ENCODE measurements around the gene ZNF385B. TPM values are rescaled to one million over a fixed set of nuclear protein-coding genes. Genes with fewer than 3 reads are reported as not detected.

Gene ZNF385B
- total and polyA plus RNA-seq, 4 donors, result 3.0 to 7.2 (median 3.9) TPM

GRCh38 chr2:179745635-179746256 is 115.7 kb downstream of the ZNF385B start:
- H3K36me3 ChIP-seq (ENCODE audit: control insufficient read depth in 4 of 4, insufficient read depth in 3 of 4, low read depth in 1 of 4, low read length in 3 of 4), result no peaks in the 10 kb centered on the region
- 75% methylated on average over 5 of the region's 5 CpGs for WGBS
- H3K27me3 ChIP-seq (ENCODE audit: control insufficient read depth in 4 of 4, insufficient read depth in 4 of 4, low read length in 3 of 4), result no peaks in the 10 kb centered on the region
- no peak for TF ChIP-seq TAF1 (conservative IDR thresholded peaks at IDR 0.05)
- TF ChIP-seq JUND (IDR thresholded peaks at IDR 0.05), result no peak
- no peak for TF ChIP-seq HNF4A (conservative IDR thresholded peaks at IDR 0.05)
- TF ChIP-seq RXRA (IDR thresholded peaks at IDR 0.05), result no peak
- TF ChIP-seq FOXA1 (IDR thresholded peaks at IDR 0.05), result no peak
- TF ChIP-seq NR2F2 (IDR thresholded peaks at IDR 0.05), result no peak
- TF ChIP-seq HNF4G (IDR thresholded peaks at IDR 0.05), result no peak
- TF ChIP-seq FOXA2 (IDR thresholded peaks at IDR 0.05), result no peak
- no peak for TF ChIP-seq EGR1 (IDR thresholded peaks at IDR 0.05; ENCODE audit: low read depth in 2 of 2)
- TF ChIP-seq GABPA (IDR thresholded peaks at IDR 0.05 in 1 of 2, conservative IDR thresholded peaks at IDR 0.05 in 1 of 2), result no peak
- TF ChIP-seq, protein P1, sequence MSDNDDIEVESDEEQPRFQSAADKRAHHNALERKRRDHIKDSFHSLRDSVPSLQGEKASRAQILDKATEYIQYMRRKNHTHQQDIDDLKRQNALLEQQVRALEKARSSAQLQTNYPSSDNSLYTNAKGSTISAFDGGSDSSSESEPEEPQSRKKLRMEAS (IDR thresholded peaks at IDR 0.05), result no peak
- H3K9me3 ChIP-seq (ENCODE audit: control insufficient read depth in 4 of 4, low read length in 3 of 4), result no peaks in the 10 kb centered on the region
- H3K4me1 ChIP-seq (ENCODE audit: control insufficient read depth in 4 of 4, insufficient read depth in 4 of 4, low read length in 3 of 4), result no peaks in the 10 kb centered on the region
- no peak for DNase-seq (ENCODE audit: low spot score)
- H3K4me3 ChIP-seq (ENCODE audit: low read depth in 1 of 3, low read length in 3 of 3), result no peak overlapping the region
- H3K27ac ChIP-seq (ENCODE audit: low read depth in 1 of 2, low read length in 2 of 2), result no peak overlapping the region
- no peak overlapping the region for H3K9ac ChIP-seq (ENCODE audit: low read depth in 1 of 2, low read length in 2 of 2)

DNA sequence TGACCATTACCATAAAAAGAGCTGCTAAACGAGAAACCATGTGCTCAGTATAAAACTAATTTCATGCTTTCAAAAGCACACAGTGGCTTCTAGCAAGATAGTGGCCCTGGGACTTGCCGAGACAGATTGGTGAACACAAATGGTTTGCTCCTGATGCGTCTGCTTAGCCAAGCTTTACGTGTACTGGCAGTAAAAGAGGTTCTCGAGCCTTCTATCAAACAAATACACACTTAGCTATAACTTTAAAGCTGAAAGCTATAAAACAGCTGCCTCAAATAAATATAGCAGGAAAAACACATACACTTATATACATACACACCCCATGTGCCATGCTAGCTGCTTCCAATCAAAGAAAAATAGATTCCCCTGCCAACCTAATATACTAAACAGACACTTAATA is 117.0 kb downstream of the ZNF385B start:
- no peak for TF ChIP-seq NR2F2 (IDR thresholded peaks at IDR 0.05)
- no peak for TF ChIP-seq ATF3 (IDR thresholded peaks at IDR 0.05)
- TF ChIP-seq TAF1 (conservative IDR thresholded peaks at IDR 0.05), result no peak
- no peak for TF ChIP-seq EGR1 (IDR thresholded peaks at IDR 0.05; ENCODE audit: low read depth in 2 of 2)
- TF ChIP-seq FOXA2 (IDR thresholded peaks at IDR 0.05), result no peak
- no peak for TF ChIP-seq HNF4G (IDR thresholded peaks at IDR 0.05)
- TF ChIP-seq FOXA1 (IDR thresholded peaks at IDR 0.05), result no peak
- TF ChIP-seq GABPA (IDR thresholded peaks at IDR 0.05 in 1 of 2, conservative IDR thresholded peaks at IDR 0.05 in 1 of 2), result no peak
- TF ChIP-seq, protein P2, sequence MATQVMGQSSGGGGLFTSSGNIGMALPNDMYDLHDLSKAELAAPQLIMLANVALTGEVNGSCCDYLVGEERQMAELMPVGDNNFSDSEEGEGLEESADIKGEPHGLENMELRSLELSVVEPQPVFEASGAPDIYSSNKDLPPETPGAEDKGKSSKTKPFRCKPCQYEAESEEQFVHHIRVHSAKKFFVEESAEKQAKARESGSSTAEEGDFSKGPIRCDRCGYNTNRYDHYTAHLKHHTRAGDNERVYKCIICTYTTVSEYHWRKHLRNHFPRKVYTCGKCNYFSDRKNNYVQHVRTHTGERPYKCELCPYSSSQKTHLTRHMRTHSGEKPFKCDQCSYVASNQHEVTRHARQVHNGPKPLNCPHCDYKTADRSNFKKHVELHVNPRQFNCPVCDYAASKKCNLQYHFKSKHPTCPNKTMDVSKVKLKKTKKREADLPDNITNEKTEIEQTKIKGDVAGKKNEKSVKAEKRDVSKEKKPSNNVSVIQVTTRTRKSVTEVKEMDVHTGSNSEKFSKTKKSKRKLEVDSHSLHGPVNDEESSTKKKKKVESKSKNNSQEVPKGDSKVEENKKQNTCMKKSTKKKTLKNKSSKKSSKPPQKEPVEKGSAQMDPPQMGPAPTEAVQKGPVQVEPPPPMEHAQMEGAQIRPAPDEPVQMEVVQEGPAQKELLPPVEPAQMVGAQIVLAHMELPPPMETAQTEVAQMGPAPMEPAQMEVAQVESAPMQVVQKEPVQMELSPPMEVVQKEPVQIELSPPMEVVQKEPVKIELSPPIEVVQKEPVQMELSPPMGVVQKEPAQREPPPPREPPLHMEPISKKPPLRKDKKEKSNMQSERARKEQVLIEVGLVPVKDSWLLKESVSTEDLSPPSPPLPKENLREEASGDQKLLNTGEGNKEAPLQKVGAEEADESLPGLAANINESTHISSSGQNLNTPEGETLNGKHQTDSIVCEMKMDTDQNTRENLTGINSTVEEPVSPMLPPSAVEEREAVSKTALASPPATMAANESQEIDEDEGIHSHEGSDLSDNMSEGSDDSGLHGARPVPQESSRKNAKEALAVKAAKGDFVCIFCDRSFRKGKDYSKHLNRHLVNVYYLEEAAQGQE (IDR thresholded peaks at IDR 0.05), result no peak
- no peak for TF ChIP-seq CTCF (IDR thresholded peaks at IDR 0.05; ENCODE audit: low read depth, low read length, missing input control)
- TF ChIP-seq RAD21 (IDR thresholded peaks at IDR 0.05), result no peak
- TF ChIP-seq RXRA (IDR thresholded peaks at IDR 0.05), result no peak
- TF ChIP-seq, protein P1 (IDR thresholded peaks at IDR 0.05), result no peak
- no peak for TF ChIP-seq ZBTB33 (IDR thresholded peaks at IDR 0.05)
- TF ChIP-seq HNF4A (conservative IDR thresholded peaks at IDR 0.05), result no peak
- no peak for TF ChIP-seq JUND (IDR thresholded peaks at IDR 0.05)
- no peak for TF ChIP-seq YY1 (IDR thresholded peaks at IDR 0.05)
- no peak for TF ChIP-seq SP1 (IDR thresholded peaks at IDR 0.05)
- Histone ChIP-seq H3K4me3 (ENCODE audit: low read depth in 1 of 3, low read length in 3 of 3) (no peak overlapping the region), H3K4me1 (ENCODE audit: control insufficient read depth in 4 of 4, insufficient read depth in 4 of 4, low read length in 3 of 4) (no peaks in the 10 kb centered on the region), H3K36me3 (ENCODE audit: control insufficient read depth in 4 of 4, insufficient read depth in 3 of 4, low read depth in 1 of 4, low read length in 3 of 4) (no peaks in the 10 kb centered on the region), H3K9ac (ENCODE audit: low read depth in 1 of 2, low read length in 2 of 2) (no peak overlapping the region), H3K9me3 (ENCODE audit: control insufficient read depth in 4 of 4, low read length in 3 of 4) (no peaks in the 10 kb centered on the region), H3K27ac (ENCODE audit: low read depth in 1 of 2, low read length in 2 of 2) (no peak overlapping the region), H3K27me3 (ENCODE audit: control insufficient read depth in 4 of 4, insufficient read depth in 4 of 4, low read length in 3 of 4) (no peaks in the 10 kb centered on the region)
- DNase-seq (ENCODE audit: low spot score), result no peak
- 87% methylated on average over 5 of the region's 5 CpGs for WGBS
